GM18873 (cell line): Measurements from ENCODE around the gene CFAP107.
"Not testable (repeated sequence)": the region's sequence is repeated elsewhere in the genome, so short reads cannot be mapped to it uniquely, and the experiment has no call there.

Source experiments
- ATAC-seq: cut with Tn5 transposase; IDR thresholded peaks from one replicate; pipeline ENCODE4 v1.9.1; 2021; ENCODE audit warnings: mild to moderate bottlenecking, moderate library complexity, moderate number of reproducible peaks; ENCODE audit not compliant: unreplicated experiment, low FRiP score

The CFAP107 gene

GRCh38 chr1:12776801-12777557, 31.0 kb downstream of the CFAP107 start:
- no peak for ATAC-seq

- ATAC-seq, result no peak
These were observed 32.1 kb downstream of the CFAP107 start for GRCh38 chr1:12778061-12778460.

GRCh38 chr1:12778907-12779306, 32.9 kb downstream of the CFAP107 start:
- ATAC-seq, result no peak

GRCh38 chr1:12781488-12781887, 35.5 kb downstream of the CFAP107 start:
- not testable (repeated sequence) for ATAC-seq

- ATAC-seq, result not testable (repeated sequence)
These were observed 37.8 kb downstream of the CFAP107 start for GRCh38 chr1:12783783-12784182.

- ATAC-seq, result not testable (repeated sequence)
These were observed 38.7 kb downstream of the CFAP107 start for GRCh38 chr1:12784729-12785128.

GRCh38 chr1:12791097-12791496, 45.1 kb downstream of the CFAP107 start, which contains the start of gene PRAMEF1:
Gene PRAMEF1 (plus strand): TSS chr1:12791397. CDS start chr1:12793228, 1,831 bp downstream.
- ATAC-seq, result not testable (repeated sequence)

GRCh38 chr1:12798911-12799310, 52.9 kb downstream of the CFAP107 start:
- ATAC-seq, result no peak

GRCh38 chr1:12799730-12800129, 53.7 kb downstream of the CFAP107 start:
- ATAC-seq, result no peak

GRCh38 chr1:12809933-12810332, 63.9 kb downstream of the CFAP107 start:
- ATAC-seq, result no peak

- ATAC-seq, result no peak
These were observed 64.8 kb downstream of the CFAP107 start for GRCh38 chr1:12810691-12811408.

GRCh38 chr1:12811409-12811784, 65.4 kb downstream of the CFAP107 start:
- no peak for ATAC-seq
